Fibroblast of lung (primary cell): ENCODE data around the gene CTNNA2.

Experiments used
- CTCF ChIP-seq, 2 donors: IDR thresholded peaks in 1 of 2; conservative IDR thresholded peaks in 1 of 2; 1 replicate in 1 of 2; 2 replicates in 1 of 2; pipeline ENCODE4 v1.5.1; 2011 to 2012; ENCODE audit warnings: low read length in 2 of 2, control low read depth in 1 of 2, inconsistent platforms in 1 of 2, low read depth in 1 of 2, mild to moderate bottlenecking in 1 of 2
- EZH2 ChIP-seq: IDR thresholded peaks from 2 replicates; pipeline ENCODE4 v1.5.1; 2012; ENCODE audit warnings: low read length, control low read depth, mild to moderate bottlenecking; ENCODE audit errors: missing control alignments

- TF ChIP-seq CTCF (conservative IDR thresholded peaks at IDR 0.05 in 1 of 2, IDR thresholded peaks at IDR 0.05 in 1 of 2; ENCODE audit: low read depth in 1 of 2, low read length in 2 of 2) (no peak), EZH2 (no peak)
Observed at GRCh38 chr2:80185091-80185490, 672.2 kb downstream of the CTNNA2 start.
